Measurements from ENCODE around the gene FOLR1.

DNA sequence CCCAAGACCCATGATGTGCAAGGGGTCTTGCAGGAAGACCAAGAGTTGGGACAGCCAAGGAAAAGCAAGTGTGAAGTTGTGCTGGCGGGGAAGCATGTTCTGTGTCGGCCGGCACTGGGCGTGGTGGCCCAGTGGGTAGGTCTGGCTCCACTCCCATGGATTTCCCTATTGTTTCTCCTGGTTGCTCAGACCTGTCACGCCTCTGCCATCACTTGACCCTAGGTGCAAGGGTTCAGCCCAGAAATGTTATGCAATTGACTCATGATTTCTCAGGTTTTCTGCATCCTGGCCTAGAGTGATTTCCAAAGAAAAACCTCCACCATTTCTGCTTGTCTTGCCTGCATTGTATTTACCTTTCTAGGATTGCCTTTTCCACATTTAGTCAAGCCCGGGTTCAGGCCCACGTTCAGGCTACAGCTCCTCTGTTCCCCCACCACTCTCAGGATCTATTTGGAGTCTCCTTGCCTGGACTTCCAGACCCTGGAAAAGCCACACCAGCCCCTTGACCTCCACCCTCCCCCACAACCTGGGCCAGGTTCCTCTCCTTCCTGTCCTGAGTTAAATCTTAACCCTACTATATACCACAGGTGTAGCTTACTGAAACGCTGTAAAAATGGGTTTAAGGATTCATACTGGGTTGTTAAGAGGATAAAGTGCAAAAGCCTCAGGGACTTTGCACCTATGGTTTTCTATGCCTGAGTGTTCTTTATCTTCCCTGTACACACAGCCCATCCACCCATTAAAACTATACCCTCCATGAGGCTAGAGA is 17.5 kb upstream of the FOLR1 start:
- TF ChIP-seq CEBPB (IDR thresholded peaks at IDR 0.05; ENCODE audit: low read depth, low read length) (no peak), SMC3 (IDR thresholded peaks at IDR 0.05; ENCODE audit: low read depth, low read length) (no peak), MXI1 (IDR thresholded peaks at IDR 0.05; ENCODE audit: borderline replicate concordance, low read depth, low read length) (no peak), CHD1 (IDR thresholded peaks at IDR 0.05; ENCODE audit: low read depth, low read length) (no peak), POLR2A (IDR thresholded peaks at IDR 0.05; ENCODE audit: low read depth, low read length) (no peak), NFE2L2 (IDR thresholded peaks at IDR 0.05; ENCODE audit: low read depth, low read length) (no peak), FOS (IDR thresholded peaks at IDR 0.05; ENCODE audit: low read depth, low read length) (no peak)
- TF ChIP-seq, protein P1, sequence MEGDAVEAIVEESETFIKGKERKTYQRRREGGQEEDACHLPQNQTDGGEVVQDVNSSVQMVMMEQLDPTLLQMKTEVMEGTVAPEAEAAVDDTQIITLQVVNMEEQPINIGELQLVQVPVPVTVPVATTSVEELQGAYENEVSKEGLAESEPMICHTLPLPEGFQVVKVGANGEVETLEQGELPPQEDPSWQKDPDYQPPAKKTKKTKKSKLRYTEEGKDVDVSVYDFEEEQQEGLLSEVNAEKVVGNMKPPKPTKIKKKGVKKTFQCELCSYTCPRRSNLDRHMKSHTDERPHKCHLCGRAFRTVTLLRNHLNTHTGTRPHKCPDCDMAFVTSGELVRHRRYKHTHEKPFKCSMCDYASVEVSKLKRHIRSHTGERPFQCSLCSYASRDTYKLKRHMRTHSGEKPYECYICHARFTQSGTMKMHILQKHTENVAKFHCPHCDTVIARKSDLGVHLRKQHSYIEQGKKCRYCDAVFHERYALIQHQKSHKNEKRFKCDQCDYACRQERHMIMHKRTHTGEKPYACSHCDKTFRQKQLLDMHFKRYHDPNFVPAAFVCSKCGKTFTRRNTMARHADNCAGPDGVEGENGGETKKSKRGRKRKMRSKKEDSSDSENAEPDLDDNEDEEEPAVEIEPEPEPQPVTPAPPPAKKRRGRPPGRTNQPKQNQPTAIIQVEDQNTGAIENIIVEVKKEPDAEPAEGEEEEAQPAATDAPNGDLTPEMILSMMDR (conservative IDR thresholded peaks at IDR 0.05; ENCODE audit: low read depth, low read length): no peak
- TF ChIP-seq, protein P2, sequence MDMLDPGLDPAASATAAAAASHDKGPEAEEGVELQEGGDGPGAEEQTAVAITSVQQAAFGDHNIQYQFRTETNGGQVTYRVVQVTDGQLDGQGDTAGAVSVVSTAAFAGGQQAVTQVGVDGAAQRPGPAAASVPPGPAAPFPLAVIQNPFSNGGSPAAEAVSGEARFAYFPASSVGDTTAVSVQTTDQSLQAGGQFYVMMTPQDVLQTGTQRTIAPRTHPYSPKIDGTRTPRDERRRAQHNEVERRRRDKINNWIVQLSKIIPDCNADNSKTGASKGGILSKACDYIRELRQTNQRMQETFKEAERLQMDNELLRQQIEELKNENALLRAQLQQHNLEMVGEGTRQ (IDR thresholded peaks at IDR 0.05; ENCODE audit: low read depth, low read length): no peak

Measured in IMR-90 (cell line).